ENCODE results near the gene MPRIP.

DNA sequence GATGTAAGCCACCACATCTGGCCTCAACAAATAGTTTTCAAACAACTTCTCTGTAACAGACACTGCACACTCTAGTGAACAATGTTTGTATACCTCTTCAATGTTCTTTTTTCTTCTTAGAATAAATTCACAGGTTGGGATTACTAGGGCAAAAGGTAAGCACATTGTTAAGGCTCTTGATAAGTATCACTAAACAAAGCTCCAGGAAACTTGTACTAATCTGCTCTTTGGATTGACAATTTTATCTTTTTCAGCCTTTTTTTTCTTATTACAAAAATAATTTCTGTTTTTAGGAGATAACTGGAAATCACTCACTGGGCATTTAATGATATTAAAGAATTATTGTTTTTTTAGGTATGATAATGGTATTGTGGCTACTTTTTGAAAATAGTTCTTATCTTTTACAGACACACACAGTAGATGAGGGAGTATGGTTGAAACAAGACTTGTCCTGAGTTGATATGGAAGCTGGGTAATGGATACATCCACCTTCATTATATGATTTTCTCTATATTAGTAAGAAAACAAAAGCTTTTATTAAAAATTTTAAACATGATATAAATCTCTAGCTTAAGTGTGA, 7.7 kb upstream of the MPRIP start:
- TF ChIP-seq, protein P1, sequence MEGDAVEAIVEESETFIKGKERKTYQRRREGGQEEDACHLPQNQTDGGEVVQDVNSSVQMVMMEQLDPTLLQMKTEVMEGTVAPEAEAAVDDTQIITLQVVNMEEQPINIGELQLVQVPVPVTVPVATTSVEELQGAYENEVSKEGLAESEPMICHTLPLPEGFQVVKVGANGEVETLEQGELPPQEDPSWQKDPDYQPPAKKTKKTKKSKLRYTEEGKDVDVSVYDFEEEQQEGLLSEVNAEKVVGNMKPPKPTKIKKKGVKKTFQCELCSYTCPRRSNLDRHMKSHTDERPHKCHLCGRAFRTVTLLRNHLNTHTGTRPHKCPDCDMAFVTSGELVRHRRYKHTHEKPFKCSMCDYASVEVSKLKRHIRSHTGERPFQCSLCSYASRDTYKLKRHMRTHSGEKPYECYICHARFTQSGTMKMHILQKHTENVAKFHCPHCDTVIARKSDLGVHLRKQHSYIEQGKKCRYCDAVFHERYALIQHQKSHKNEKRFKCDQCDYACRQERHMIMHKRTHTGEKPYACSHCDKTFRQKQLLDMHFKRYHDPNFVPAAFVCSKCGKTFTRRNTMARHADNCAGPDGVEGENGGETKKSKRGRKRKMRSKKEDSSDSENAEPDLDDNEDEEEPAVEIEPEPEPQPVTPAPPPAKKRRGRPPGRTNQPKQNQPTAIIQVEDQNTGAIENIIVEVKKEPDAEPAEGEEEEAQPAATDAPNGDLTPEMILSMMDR (IDR thresholded peaks at IDR 0.05 in 2 of 3, conservative IDR thresholded peaks at IDR 0.05 in 1 of 3; ENCODE audit: borderline replicate concordance in 1 of 3, insufficient read depth in 1 of 3, low read depth in 2 of 3, low read length in 2 of 3) = no peak
- TF ChIP-seq CEBPB (IDR thresholded peaks at IDR 0.05; ENCODE audit: low read depth) (no peak), EZH2 (IDR thresholded peaks at IDR 0.05) (no peak), EZH2phosphoT487 (IDR thresholded peaks at IDR 0.05; ENCODE audit: borderline replicate concordance) (no peak), POLR2A (IDR thresholded peaks at IDR 0.05; ENCODE audit: borderline replicate concordance, extremely low read depth, insufficient read depth, insufficient read length) (no peak), FOSL1 (IDR thresholded peaks at IDR 0.05; ENCODE audit: low read depth) (no peak)
- TF ChIP-seq, protein P2, sequence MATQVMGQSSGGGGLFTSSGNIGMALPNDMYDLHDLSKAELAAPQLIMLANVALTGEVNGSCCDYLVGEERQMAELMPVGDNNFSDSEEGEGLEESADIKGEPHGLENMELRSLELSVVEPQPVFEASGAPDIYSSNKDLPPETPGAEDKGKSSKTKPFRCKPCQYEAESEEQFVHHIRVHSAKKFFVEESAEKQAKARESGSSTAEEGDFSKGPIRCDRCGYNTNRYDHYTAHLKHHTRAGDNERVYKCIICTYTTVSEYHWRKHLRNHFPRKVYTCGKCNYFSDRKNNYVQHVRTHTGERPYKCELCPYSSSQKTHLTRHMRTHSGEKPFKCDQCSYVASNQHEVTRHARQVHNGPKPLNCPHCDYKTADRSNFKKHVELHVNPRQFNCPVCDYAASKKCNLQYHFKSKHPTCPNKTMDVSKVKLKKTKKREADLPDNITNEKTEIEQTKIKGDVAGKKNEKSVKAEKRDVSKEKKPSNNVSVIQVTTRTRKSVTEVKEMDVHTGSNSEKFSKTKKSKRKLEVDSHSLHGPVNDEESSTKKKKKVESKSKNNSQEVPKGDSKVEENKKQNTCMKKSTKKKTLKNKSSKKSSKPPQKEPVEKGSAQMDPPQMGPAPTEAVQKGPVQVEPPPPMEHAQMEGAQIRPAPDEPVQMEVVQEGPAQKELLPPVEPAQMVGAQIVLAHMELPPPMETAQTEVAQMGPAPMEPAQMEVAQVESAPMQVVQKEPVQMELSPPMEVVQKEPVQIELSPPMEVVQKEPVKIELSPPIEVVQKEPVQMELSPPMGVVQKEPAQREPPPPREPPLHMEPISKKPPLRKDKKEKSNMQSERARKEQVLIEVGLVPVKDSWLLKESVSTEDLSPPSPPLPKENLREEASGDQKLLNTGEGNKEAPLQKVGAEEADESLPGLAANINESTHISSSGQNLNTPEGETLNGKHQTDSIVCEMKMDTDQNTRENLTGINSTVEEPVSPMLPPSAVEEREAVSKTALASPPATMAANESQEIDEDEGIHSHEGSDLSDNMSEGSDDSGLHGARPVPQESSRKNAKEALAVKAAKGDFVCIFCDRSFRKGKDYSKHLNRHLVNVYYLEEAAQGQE (IDR thresholded peaks at IDR 0.05; ENCODE audit: low read depth) = no peak
